NCI-H345 treated with DMSO at 0.1 percent for 48 hours (cell line): Measurements from ENCODE around the gene KRTAP12-4.
"Not testable (repeated sequence)": the region's sequence is repeated elsewhere in the genome, so short reads cannot be mapped to it uniquely, and the experiment has no call there.

ENCODE experiments used
- DNase-seq: peaks from one replicate; lab custom pipeline; 2025; ENCODE audit not compliant: unreplicated experiment; lab: John Stamatoyannopoulos, UW

The KRTAP12-4 gene

GRCh38 chr21:44654576-44655175, at the start of gene KRTAP12-4:
TSS of gene KRTAP12-4 (minus strand) at chr21:44654659. CDS start at chr21:44654614, 45 bp downstream.
- no peak for DNase-seq

- DNase-seq: no peak
Measured at GRCh38 chr21:44703731-44704635, 49.5 kb upstream of the KRTAP12-4 start.

- DNase-seq: peak; percentile 87
Measured at GRCh38 chr21:44702973-44703730, 48.7 kb upstream of the KRTAP12-4 start.

- peak; percentile 63 for DNase-seq
Measured at GRCh38 chr21:44702111-44702972, 47.9 kb upstream of the KRTAP12-4 start.

GRCh38 chr21:44701541-44701940, 47.1 kb upstream of the KRTAP12-4 start:
- DNase-seq: no peak

- no peak for DNase-seq
Measured at GRCh38 chr21:44701023-44701400, 46.6 kb upstream of the KRTAP12-4 start.

- no peak for DNase-seq
Measured at GRCh38 chr21:44700101-44701022, 45.9 kb upstream of the KRTAP12-4 start.

- no peak for DNase-seq
Measured at GRCh38 chr21:44699502-44700001, 45.1 kb upstream of the KRTAP12-4 start.

GRCh38 chr21:44697811-44698734, 43.6 kb upstream of the KRTAP12-4 start:
- DNase-seq: no peak

- not testable (repeated sequence) for DNase-seq
Measured at GRCh38 chr21:44697172-44697810, 42.8 kb upstream of the KRTAP12-4 start, which contains the start of gene KRTAP10-12. TSS of gene KRTAP10-12 (plus strand) at chr21:44697172. CDS start at chr21:44697202, 30 bp downstream.

- no peak for DNase-seq
Measured at GRCh38 chr21:44696572-44696971, 42.1 kb upstream of the KRTAP12-4 start.

- DNase-seq: no peak
Measured at GRCh38 chr21:44695641-44696040, 41.2 kb upstream of the KRTAP12-4 start.

GRCh38 chr21:44695184-44695583, 40.7 kb upstream of the KRTAP12-4 start:
- no peak for DNase-seq

GRCh38 chr21:44694776-44695175, 40.3 kb upstream of the KRTAP12-4 start:
- DNase-seq: no peak

- DNase-seq: no peak
Measured at GRCh38 chr21:44692798-44693512, 38.5 kb upstream of the KRTAP12-4 start.

- no peak for DNase-seq
Measured at GRCh38 chr21:44691686-44692085, 37.2 kb upstream of the KRTAP12-4 start.

- DNase-seq: not testable (repeated sequence)
Measured at GRCh38 chr21:44689740-44690139, 35.3 kb upstream of the KRTAP12-4 start.
